ENCODE results near the gene NFE2L3. TPM values are rescaled to one million over a fixed set of nuclear protein-coding genes. Genes with fewer than 3 reads are reported as not detected.

Gene NFE2L3
- total RNA-seq, 1 donor = 1.4 TPM

DNA sequence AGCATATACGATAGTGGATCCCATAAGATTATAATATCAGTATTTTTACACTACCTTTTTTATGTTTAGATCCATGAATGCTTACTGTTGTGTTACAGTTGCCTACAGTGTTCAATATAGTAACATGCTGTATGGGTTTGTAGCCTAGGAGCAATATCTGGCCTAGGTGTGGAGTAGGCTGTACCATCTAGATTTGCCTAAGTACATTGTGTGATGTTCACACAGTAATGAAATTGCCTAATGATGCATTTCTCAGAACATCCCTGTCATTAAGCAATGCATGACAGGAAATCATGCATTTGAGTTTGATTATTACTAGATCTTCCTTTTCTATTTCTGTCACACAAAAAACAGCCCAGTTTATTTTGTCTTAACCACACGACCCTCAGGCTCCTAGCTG lies 64.1 kb downstream of the NFE2L3 start:
- Histone ChIP-seq H3K79me2 (ENCODE audit: insufficient read depth, low read length) (no peaks in the 10 kb centered on the region), H3K36me3 (ENCODE audit: insufficient read depth, low read length) (peaks cover 15% of the 10 kb centered on the region), H3K4me1 (ENCODE audit: insufficient read depth, low read length) (no peaks in the 10 kb centered on the region), H3K27me3 (ENCODE audit: insufficient read depth, low read length) (no peaks in the 10 kb centered on the region), H3K9me3 (ENCODE audit: low read depth, low read length) (no peaks in the 10 kb centered on the region), H2AFZ (ENCODE audit: low read length) (no peak overlapping the region), H4K20me1 (ENCODE audit: insufficient read depth, low read length) (peaks cover 6% of the 10 kb centered on the region), H3K4me2 (ENCODE audit: insufficient read depth, low read length) (no peak overlapping the region), H3K4me3 (ENCODE audit: insufficient read depth, low read length) (no peak overlapping the region), H3K27ac (ENCODE audit: low read depth, low read length) (no peak overlapping the region)
- TF ChIP-seq, protein P1, sequence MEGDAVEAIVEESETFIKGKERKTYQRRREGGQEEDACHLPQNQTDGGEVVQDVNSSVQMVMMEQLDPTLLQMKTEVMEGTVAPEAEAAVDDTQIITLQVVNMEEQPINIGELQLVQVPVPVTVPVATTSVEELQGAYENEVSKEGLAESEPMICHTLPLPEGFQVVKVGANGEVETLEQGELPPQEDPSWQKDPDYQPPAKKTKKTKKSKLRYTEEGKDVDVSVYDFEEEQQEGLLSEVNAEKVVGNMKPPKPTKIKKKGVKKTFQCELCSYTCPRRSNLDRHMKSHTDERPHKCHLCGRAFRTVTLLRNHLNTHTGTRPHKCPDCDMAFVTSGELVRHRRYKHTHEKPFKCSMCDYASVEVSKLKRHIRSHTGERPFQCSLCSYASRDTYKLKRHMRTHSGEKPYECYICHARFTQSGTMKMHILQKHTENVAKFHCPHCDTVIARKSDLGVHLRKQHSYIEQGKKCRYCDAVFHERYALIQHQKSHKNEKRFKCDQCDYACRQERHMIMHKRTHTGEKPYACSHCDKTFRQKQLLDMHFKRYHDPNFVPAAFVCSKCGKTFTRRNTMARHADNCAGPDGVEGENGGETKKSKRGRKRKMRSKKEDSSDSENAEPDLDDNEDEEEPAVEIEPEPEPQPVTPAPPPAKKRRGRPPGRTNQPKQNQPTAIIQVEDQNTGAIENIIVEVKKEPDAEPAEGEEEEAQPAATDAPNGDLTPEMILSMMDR (IDR thresholded peaks at IDR 0.05; ENCODE audit: extremely low read depth, low read depth, low read length) = no peak
- no peak for DNase-seq (ENCODE audit: insufficient read length, low spot score, missing footprints)

DNA sequence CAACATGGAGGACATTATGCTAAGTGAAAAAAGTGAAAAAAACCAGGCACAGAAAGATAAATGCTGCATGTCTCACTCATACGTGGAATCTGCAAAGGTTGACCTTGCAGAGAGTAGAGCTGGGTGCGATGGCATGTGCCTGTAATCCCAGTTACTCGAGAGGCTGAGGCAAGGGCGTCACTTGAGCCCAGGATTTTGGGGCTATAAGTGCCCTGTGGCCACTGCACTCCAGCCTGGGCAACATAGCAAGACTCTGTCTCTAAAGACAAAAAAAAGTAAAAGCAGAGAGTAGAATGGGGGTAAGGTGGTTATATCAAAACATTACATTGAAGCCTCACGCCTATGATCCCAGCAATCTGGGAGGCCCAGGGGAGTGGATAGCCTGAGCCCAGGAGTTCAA lies 72.4 kb downstream of the NFE2L3 start:
- no peak for DNase-seq (ENCODE audit: insufficient read length, low spot score, missing footprints)
- no peaks in the 10 kb centered on the region for H3K36me3 ChIP-seq (ENCODE audit: insufficient read depth, low read length)
- TF ChIP-seq, protein P1 (IDR thresholded peaks at IDR 0.05; ENCODE audit: extremely low read depth, low read depth, low read length) = no peak

DNA sequence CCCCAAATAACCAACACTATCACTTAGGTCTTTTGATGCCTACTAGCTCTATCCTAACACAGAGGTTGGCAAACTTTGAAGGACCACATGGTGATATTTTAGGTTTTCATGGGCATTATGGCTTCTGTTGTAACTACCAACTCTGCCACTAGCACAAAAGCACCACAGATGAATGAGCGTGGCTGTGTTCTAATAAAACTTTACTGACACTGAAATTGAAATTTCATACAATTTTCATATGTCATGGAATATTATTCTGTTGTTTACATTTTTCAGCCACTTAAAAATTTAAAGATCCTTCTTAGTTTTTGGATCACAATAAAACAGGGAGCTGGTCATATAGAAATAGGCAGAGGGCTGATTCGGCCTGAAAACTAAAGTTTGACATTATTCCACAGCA lies 76.0 kb downstream of the NFE2L3 start:
- no peak overlapping the region for H3K4me2 ChIP-seq (ENCODE audit: insufficient read depth, low read length)
- no peaks in the 10 kb centered on the region for H3K9me3 ChIP-seq (ENCODE audit: low read depth, low read length)
- no peaks in the 10 kb centered on the region for H3K79me2 ChIP-seq (ENCODE audit: insufficient read depth, low read length)
- TF ChIP-seq, protein P1 (IDR thresholded peaks at IDR 0.05; ENCODE audit: extremely low read depth, low read depth, low read length) = no peak
- no peaks in the 10 kb centered on the region for H4K20me1 ChIP-seq (ENCODE audit: insufficient read depth, low read length)
- no peak overlapping the region for H3K4me3 ChIP-seq (ENCODE audit: insufficient read depth, low read length)
- no peak overlapping the region for H2AFZ ChIP-seq (ENCODE audit: low read length)
- H3K4me1 ChIP-seq (ENCODE audit: insufficient read depth, low read length) = no peaks in the 10 kb centered on the region
- DNase-seq (ENCODE audit: insufficient read length, low spot score, missing footprints) = no peak
- H3K36me3 ChIP-seq (ENCODE audit: insufficient read depth, low read length) = no peaks in the 10 kb centered on the region
- no peak overlapping the region for H3K27ac ChIP-seq (ENCODE audit: low read depth, low read length)
- H3K27me3 ChIP-seq (ENCODE audit: insufficient read depth, low read length) = no peaks in the 10 kb centered on the region

More for the DNA sequence above, 72.4 kb downstream of the NFE2L3 start:
- Histone ChIP-seq H3K4me1 (ENCODE audit: insufficient read depth, low read length) (no peaks in the 10 kb centered on the region), H3K4me3 (ENCODE audit: insufficient read depth, low read length) (no peak overlapping the region), H2AFZ (ENCODE audit: low read length) (no peak overlapping the region), H4K20me1 (ENCODE audit: insufficient read depth, low read length) (no peaks in the 10 kb centered on the region), H3K27me3 (ENCODE audit: insufficient read depth, low read length) (no peaks in the 10 kb centered on the region), H3K4me2 (ENCODE audit: insufficient read depth, low read length) (no peak overlapping the region), H3K9me3 (ENCODE audit: low read depth, low read length) (no peaks in the 10 kb centered on the region), H3K27ac (ENCODE audit: low read depth, low read length) (no peak overlapping the region), H3K79me2 (ENCODE audit: insufficient read depth, low read length) (no peaks in the 10 kb centered on the region)

DNA sequence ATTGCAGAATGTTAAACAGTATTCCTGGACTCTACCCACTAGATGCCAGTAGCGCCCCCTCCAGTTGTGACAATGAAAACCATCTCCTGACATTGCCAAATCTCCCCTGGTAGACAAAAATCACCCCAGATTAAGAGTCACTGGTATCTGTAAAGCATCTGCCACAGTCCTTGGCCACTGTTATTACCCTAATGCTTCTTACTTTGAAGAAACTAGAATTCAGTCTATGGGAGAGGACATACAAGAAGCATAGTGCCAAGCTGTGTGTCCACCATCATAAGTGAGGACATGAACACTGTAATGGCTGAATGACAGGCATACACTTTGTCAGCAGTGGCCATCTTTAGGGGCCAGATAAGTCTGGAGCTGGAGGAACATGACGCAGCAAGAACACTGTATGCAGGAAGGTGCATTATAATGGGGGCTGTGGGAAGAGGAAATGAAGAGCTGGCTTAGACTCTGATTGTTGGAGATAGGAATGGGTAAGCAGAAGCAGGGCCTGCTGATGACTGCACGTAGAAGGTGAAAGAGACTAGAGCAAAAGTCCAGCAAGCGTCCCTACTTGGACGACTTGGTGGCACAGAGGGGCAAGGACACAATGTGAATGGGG lies 82.0 kb downstream of the NFE2L3 start:
- Histone ChIP-seq H3K36me3 (ENCODE audit: insufficient read depth, low read length) (no peaks in the 10 kb centered on the region), H2AFZ (ENCODE audit: low read length) (no peak overlapping the region), H3K79me2 (ENCODE audit: insufficient read depth, low read length) (no peaks in the 10 kb centered on the region), H3K4me3 (ENCODE audit: insufficient read depth, low read length) (no peak overlapping the region), H3K4me2 (ENCODE audit: insufficient read depth, low read length) (no peak overlapping the region), H3K9me3 (ENCODE audit: low read depth, low read length) (no peaks in the 10 kb centered on the region), H3K27ac (ENCODE audit: low read depth, low read length) (no peak overlapping the region), H4K20me1 (ENCODE audit: insufficient read depth, low read length) (no peaks in the 10 kb centered on the region), H3K4me1 (ENCODE audit: insufficient read depth, low read length) (no peaks in the 10 kb centered on the region), H3K27me3 (ENCODE audit: insufficient read depth, low read length) (no peaks in the 10 kb centered on the region)
- TF ChIP-seq, protein P1 (IDR thresholded peaks at IDR 0.05; ENCODE audit: extremely low read depth, low read depth, low read length) = no peak
- DNase-seq (ENCODE audit: insufficient read length, low spot score, missing footprints) = no peak

Other genes with a start within 250 kb of the NFE2L3 start
- 82.9 and 83.1 TPM in 2 replicates for gene HNRNPA2B1, start 48.5 kb downstream of the NFE2L3 start, total RNA-seq
- 136 and 142 TPM in 2 replicates for gene CBX3, start 49.5 kb downstream of the NFE2L3 start, total RNA-seq
- 0.72 and 1.2 TPM in 2 replicates for gene SNX10, start 139.7 kb downstream of the NFE2L3 start, total RNA-seq